ENCODE results near the gene BET1.

The BET1 gene

DNA sequence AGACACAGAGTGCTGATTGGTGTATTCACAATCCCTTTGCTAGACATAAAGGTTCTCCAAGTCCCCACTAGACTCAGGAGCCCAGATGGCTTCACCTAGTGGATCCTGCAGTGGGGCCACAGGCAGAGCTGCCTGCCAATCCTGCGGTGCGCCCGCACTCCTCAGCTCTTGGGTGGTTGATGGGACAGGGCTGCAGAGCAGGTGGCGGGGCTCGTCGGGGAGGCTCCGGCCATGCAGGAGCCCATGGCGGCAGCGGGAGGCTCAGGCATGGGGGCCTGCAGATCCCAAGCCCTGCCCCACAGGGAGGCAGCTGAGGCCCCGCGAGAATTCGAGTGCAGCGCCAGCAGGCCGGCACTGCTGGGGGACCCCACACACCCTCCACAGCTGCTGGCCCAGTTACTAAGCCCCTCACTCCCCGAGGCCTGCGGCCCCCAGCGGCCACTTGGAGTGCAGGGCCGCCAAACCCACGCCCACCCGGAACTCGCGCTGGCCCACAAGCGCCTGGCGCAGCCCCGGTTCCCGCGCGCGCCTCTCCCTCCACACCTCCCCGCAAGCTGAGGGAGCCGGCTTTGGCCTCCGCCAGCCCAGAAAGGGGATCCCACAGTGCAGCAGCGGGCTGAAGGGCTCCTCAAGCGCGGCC lies 7.7 kb upstream of the BET1 start:
- DNase-seq: no peak

DNA sequence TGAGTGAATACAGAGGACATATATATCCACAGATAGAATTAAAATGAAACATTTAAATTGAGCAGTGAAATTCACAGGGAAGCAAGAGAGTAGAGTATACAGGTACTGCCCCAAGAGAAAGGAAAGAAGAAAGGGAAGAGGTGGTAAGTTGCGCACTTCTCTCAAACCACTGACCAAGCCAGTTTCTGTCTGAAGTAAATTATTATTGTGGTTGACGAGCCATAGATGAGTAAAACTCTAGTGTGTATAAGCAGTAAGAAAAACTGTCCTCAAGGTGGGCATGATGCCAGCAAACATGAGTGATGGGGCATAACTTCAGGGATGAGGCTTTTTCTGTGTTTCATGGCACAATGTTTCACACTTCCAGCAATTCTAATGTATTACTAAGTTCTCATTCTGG lies 4.4 kb upstream of the BET1 start:
- DNase-seq: no peak

DNA sequence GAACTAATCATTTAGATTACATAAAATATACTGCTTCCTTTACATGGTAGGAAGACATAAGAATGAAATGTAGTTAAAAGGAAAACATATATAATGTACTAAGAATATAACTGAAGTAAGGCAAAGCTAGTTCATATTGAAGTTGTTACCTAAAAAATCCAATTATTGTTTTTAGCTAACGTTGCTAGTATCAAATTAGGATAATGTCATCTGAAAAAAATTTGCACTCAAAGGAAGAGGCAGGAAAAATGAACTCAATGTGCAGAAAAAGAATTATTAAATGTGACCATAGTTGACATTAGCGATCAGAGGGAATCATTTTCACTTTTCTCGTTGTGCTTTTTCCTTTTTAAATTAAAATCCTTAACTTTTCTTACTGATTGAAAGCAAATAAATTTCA lies 1.6 kb upstream of the BET1 start:
- DNase-seq: no peak

DNA sequence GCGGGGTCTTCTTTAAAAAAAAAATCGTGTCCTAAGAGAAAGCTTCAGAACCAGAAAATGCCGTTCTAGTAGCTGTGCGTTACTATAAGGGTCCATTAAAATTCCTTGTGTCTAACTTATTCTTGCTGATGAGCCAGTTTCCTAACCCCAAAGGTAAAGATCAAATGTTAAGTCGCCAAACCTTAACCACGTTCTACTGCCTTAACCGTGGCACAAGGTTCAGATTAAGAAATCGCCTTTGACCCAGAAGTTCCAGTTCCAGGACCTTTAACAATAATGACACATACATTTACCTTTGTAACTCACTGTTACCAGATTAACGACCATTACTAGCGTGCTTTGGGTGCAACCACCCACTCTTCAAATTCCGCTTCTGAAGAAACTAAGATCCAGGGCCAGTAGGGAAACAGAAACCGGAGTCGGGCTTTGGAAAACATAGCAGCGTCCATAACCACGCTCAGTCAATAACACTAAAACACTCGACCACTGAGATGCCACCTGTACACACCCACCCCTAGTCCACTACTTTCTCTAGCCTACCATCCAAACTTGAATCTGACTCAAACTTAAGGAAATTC lies 620 bp downstream of the BET1 start:
- DNase-seq: no peak

DNA sequence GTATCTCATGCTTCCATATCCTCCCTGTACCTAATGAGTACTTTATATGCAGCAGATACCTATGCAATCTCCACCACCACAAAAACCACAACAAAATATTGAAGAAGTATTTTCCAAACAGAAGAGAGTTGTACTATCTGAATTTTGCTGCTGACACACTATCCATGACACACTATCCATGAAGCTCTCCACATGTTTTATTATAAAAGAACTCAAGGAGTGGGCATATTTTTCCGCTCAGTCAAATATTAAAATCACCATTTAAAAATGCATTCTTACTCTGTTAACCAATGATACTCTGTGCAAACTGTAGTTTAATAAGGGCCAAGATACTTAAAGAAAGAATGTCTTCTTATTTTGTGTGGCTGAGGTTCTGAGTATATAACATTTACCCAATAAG lies 2.8 kb downstream of the BET1 start:
- DNase-seq: no peak

DNA sequence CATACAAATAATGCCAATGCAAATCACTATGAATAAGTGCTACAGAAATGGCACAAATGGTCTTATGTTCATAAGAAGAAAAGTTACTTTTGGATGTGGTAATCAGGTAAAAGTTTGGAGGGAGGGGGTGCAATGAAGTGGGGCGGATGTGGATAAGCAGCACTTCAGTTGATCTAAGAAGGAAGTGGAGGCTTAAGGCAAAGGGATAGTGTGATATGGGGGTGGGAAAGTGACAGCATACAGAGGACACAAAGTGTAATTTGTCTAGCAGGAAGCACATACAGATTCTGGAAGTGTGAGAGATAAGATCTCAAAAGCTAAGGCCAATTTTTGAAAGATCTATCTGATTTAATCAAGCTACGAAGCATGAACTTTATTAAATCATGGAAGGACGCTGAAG lies 6.3 kb downstream of the BET1 start:
- DNase-seq: no peak

DNA sequence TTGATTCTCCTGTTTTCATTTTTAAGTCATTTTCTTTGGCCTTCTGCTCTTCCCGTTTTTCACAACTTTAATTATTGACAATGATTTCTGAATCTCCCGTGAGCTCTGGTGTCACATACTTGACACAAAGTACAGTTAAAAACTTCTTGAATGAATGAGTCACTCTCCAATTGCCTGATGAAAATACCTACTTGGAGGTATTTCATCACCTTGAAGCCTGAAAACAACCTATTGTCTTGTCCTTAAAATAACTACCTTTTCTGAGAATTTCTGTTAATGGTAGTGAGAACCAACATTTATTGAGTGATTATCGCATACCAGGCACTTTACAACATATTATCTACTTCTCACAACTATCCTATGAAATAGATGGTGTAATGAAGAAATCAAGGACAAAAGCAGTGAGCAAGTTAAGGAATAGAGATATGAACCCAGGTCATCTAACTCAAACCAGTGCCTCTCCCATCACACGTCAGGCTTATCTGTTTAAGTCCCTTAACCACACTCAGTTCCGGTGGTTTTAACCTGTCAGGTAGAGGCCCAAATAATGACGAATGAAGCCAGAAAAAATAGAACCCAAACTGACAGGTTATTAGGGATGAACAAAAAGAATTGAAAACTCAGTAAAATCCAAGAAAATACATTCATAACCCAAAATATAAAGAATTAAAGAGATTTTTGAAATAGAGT lies 11.6 kb downstream of the BET1 start:
- DNase-seq: no peak

DNA sequence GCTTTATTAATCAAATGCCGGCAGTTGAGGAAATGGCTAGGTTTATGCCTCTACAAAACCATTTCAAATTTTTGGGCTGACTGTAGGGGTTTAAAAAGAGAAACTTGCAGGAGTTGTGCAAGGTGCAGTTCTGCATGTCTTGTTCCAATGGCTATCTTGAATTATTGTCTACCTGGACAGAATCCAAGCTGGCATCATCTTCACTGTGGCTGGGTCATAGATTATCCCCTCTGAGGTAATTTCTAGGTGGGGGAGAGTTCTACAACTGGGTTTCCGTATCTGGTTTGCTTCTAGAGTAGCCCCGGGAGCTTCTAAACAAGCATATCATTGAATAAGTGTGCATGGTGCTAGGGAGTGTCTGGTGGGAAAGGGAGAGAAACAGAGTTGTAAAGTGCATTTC lies 16.9 kb downstream of the BET1 start:
- DNase-seq: no peak

DNA sequence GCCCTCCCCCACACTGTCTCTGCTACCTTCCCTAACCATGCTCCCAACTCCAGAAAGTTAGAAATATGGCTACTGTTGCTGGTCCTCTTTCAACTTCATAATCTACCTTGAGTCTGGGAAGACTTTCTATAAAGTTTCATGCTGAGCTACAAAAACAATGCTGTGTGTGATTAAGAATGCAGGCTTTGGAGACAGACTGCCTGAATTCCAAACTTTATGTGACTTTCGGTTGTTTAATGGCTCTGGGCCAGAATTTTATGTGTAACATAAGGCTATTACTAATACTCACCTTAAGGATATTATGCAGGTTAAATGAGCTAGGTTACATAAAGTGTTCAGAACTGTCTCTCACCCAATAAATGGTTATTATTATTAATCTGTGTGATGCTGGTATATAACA lies 19.1 kb downstream of the BET1 start:
- no peak for DNase-seq

DNA sequence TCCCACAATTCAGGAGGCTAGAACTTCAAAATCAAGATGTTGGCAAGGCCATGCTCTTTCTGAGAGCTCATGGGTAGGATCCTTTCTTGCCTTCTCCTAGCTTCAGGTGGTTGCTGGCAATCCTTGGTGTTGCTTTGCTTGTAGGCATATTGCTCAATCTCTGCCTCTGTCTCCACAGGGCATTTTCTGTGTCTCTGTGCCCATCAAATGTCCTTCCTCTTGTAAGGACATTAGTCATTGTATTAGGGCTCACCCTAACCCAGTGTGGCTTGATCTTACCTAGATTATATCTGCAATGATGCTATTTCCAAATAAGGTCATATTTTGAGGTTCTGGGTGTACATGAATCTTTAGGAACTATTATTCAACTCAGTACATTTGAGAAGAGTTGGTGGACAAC lies 20.1 kb downstream of the BET1 start:
- DNase-seq: no peak

DNA sequence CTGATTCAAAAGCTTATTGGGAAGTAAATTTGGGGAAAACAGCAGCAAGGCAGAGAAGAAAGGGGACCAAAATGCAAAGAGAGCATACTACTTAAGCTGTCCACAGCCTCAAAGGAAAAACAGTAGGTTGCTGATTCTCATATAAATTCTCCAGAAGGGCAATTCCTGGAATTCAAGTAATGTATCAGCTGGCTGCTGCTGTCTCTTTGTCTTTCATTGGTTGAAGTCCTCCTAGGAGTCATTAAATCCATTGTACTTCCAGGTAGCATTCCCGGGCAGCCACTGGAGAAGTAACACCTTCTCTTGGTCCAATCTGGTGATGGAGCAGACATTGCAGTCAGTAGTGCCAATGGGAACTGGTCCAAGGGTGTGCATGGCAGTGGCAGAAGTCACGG lies 22.7 kb downstream of the BET1 start:
- DNase-seq: no peak

DNA sequence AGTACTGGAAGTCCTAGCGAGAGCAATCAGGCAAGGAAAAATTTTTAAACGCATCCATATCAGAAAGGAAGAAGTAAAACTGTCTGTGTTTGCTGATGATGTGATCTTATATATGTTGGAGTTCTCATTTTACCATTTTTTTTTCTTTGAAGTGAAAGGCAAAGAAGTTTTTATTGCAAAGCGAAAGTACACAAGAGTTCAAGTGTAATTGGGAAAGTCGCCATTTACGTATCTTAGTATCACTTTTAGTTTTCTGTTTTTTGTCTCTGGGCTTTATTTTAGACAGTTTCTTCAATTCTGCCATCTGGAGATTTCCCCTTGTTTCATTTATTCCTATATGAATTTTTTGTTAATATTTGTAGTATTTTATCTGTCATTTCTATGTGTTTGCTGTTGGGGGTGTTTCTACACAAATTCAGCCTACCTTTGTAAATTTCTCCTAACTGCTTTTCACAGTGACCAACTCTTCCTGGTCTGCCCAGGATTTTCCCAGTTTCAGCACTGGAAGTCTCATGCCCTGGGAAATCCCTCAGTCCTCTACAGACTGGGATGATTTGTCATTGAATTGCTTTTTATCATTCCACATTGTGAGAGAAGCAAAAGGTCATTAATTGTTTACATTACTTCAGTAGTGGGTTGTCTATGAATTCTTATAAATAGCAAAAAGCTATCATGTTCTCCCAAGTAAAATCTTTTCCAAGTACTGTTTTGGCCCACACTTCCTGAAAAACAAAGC lies 23.2 kb downstream of the BET1 start:
- no peak for DNase-seq

DNA sequence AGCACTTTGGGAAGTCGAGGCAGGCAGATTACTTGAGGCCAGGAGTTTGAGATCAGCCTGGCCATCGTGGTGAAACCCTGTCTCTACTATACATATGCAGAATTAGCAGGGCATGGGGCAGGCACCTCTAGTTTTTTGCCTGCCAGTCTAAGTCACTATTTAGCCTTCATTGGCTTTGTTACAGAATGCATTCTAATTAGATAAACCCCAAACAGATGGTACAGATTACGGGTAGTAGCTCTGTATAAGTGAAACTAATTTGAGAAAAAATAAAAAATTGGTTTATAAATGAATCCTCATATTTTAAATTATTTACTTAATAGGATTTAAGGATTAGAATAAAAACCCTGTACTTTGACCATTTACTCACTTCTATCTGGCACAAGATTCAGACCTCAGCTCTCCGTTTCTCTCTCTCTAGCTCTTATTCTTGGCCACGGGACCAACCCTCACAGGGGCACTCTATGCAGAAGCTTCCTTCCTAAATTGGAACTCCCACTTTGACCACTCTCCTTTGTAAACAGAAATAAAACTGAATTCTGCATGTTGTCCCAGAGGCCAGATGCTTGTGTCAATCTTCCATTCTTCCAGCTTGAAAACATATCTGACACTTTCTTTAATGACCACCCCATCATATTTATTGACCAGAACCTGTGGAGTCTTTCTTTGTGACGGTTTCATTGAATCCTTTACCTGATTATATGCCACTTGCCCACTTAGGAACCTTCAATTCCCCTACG lies 26.8 kb downstream of the BET1 start:
- no peak for DNase-seq

DNA sequence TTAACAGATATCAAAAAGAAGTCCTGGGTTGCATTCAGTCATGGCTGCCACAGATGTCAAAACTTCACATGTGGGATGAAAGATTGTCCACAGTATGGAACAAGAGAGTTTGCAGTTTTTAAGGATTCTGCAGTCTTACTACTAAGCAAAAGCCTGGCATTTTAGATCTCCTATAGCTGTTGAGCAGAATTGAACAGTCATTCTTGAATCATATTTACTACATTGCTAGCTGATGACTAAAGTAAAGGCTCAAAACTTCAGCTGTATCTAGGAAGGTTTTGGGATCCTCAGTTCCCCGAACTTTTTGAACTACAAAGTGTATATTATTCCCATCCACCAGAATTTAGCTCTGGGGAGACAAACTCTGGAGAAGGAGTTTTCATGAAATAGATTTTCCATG lies 31.0 kb downstream of the BET1 start:
- DNase-seq: no peak

DNA sequence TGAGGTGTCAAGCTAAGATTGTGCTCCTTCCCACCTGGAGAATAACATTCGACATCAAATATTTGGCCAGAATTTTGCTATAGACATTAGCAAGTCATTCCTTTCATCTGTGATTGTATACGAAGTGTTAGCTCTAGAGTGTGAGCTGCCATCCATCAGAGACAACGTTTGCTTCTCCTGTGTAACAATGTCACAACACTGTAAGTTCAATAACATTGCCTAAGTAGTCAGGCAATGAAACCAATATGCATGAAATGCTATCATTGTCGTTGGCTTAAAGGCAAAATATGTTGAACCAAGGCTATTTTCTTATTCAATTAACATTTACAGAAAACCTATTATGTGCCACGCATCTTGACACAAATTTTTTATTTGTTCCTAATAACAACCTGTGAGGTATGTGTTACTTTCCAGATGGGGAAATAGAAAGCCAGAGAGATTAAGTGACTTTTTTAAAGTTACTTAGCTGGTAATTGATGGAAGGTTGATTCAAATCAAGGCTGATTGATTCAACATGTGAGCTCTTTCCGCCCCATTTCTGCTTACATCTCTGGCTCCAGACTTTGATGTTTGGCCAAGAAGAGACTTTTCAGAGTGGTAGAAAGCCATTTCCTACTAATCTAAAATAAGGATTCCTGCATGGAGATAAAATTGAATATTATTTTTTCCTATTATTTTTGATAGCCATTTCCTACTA lies 32.0 kb downstream of the BET1 start:
- DNase-seq: no peak

DNA sequence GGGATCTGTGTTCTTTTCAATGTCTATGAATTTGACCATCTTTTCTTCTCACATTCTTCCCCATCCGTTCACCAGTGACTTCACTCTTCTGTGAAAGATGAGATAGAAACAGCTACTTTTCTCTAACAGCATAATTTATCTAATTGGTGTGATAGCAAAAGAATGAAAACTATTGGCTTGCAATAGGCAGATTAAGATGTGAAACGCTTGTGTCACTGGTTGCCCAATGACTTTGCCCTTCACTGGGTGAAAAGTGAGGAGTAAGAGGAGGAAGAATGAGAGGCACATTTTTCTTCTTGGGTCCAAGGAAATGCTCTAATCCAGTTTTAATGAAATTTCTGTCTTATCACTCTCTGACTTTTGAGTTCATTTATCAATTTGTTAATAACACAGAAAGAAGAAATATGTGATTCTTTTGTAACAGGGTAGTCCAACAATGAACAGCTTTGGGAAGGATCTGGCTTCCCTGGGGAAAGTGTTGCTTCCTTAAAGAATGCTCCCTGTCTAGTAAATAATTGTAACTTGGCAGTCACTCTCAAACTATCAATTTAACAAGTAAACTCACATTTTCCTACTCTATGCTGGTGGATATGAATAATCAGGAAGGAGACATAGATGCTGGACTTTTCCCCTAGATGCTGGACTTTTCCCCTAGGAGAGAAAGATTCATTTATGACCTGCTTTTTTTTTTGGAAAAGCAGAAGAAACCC lies 35.1 kb downstream of the BET1 start:
- no peak for DNase-seq

DNA sequence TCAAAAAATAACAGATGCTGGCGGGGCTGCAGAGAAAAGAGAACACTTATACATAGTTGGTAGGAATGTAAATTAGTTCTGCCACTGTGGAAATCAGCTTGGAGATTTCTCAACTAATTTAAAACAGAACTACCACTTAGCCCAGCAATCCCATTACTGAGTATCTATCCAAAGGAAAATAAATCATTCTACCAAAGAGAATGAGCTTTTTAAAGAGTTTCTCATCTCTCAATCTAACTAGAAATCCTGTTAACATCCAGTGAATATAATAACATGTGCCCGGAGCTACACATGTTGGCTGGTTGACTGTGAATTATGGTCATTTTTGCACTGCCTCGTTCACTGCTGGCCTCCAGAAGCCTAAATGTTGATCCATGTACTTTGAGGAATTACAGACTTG lies 39.3 kb downstream of the BET1 start:
- no peak for DNase-seq

DNA sequence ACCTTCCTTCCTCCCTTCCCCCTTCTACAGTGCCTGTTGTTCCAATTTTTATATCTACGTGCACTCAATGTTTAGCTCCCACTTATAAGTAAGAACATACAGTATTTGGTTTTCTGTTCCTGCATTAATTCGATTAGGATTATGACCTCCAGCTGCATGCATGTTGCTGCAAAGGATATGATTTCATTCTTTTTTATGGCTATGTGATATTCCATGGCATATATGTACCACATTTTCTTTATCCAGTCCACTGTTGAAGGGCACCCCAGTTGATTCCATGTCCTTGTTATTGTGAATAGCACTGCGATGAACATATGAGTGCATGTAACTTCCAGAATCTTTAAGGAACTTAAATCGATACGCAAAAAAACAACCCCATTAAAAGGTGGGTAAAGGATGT lies 39.9 kb downstream of the BET1 start:
- DNase-seq: no peak

DNA sequence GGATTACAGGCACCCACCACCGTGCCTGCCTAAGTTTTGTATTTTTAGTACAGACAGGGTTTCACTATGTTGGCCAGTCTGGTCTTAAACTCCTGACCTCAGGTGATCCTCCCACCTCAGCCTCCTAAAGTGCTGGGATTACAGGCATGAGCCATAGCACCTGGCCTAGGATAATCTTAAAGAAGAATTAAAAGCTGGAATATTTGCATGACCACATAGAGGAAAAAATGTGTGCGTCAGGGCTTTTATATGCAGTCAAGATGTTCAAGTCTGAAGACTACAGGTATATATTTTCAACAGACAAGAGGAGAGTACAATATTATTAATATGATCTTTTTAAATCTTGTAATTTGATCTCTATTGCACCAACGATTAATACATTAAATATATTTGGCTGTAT lies 43.2 kb downstream of the BET1 start:
- DNase-seq: no peak

DNA sequence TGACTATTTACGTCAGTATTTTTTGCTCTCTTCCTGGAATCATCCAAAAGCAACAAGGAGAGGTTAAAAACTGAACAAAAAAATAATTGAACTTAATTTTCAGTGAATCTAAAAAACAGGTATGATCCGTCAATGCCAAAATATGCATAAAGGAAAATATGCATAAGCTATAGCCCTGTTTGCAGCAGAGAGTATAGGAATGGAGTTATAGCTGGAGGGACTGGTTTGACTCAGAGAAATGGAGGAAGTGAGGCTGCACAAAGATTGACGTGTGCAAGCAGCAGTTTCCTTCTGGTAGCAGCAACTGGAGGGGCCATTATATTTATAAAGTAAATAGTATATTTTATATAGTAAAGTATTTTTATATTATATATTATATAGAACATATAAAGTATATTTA lies 45.5 kb downstream of the BET1 start:
- DNase-seq: no peak

DNA sequence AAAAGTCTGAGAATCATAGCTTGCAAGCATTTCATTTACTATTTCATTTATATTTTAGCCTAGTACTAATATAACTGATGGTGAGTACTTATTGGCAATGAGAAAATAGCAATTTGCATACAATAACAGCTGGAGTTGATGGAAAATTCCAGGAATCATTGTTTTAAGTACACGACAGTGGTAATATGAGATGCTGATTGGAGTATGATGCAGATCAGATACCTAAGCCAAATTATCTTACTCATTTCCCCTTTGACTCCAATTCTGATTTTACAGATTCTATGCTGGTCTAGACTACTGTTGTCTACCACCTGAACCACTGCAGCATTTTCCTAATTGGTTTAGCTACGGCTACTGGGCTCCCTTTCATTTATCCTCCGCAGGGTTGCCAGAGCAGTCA lies 45.9 kb downstream of the BET1 start:
- DNase-seq: no peak

DNA sequence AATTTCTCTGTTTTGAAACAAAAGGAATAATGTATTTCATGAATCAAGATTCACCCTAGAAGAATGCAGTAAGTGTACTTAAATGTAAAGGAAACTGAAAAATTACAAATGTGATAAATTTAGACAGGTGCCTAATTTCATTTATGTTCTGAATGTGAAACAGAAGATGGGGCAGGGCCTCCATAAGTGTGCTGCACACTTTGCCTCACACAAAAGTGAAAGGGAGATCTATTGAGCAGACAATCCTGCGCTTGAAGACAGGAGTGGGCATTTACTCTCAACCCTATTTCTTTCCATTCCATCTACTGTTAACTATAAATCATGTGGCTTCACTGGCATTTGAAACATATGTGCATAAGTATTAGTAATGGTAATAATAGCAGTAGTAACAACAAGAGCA lies 46.4 kb downstream of the BET1 start:
- DNase-seq: no peak

All from midbrain (tissue), 1 donor.